IPS-11a (cell line): ENCODE data around the gene NAALAD2.
"Not testable (repeated sequence)": the region's sequence is repeated elsewhere in the genome, so short reads cannot be mapped to it uniquely, and the experiment has no call there.

Source experiments
- H3K4me3 ChIP-seq: one replicate; pipeline ENCODE4 v1.5.1; 2013; ENCODE audit warnings: low read depth, low read length, control low read depth

Gene NAALAD2

DNA sequence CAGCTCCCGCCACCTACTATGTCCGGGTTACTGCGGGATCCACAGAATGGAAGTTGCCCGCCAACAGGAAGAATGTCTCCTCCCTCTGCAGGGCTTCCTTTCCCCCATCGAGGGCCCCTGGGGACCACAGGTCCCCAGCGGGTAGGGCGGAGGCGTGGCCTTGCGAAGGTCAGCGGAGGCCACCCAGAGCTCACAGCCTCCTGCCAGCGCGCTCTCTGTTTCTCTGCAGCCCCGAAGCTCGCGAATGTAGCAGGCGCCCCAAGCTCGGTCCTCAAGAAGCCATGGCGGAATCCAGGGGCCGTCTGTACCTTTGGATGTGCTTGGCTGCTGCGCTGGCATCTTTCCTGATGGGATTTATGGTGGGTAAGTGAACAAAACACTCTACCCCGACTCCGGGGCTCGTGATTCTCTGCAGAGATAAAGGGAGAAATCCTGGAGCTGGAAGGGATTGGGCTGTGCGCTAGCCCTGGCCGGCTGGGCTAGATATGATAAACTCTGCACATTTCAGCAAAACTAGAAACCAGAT is at the start of gene NAALAD2:
Gene NAALAD2 (plus strand): TSS at position 186 of the 526 bp plus-strand sequence. CDS start 96 bp downstream, at position 282.
- peak within 1 kb of the TSS; percentile 72 for H3K4me3 ChIP-seq

DNA sequence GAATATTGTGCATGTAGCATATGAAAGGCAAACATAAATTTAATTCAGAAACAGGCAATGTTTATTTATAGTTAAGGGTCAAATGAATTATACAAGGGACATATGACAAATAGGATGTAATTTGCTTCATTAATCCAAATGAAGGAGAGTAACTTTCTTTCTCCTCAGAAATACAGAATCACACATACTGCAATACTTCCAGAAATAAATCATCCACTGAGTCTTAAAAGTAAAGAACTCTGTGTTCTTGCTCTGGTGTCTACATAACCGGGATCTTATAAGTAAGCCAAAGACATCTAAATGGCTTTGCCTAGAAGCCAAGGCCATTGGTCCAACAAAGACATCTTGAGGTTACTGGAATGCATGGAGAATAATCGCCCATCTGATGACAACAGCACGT is 48.8 kb upstream of the NAALAD2 start, which contains the start of gene UBTFL1:
Gene UBTFL1 (plus strand): TSS at position 301 of the 400 bp plus-strand sequence. CDS start 0 bp downstream, at position 301.
- H3K4me3 ChIP-seq = not testable (repeated sequence)

DNA sequence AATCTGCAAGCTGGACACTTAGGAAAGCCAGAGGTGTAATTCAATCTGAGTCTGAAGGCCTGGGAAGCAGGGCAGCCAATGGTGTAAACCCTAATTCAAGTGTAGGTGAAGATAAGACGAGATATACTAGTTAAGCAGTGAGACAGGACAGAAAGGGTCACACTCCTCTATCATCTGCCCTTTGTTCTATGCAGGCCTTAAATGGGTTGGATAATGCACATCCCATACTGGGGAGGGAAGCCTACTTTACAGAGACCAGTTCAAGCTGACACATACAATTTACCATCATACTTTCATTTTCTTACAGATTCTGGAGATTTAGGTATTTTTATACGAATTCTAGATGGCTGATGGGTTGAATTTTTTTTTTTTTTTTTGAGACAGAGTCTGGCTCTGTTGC is 45.7 kb upstream of the NAALAD2 start:
- H3K4me3 ChIP-seq = not testable (repeated sequence)

DNA sequence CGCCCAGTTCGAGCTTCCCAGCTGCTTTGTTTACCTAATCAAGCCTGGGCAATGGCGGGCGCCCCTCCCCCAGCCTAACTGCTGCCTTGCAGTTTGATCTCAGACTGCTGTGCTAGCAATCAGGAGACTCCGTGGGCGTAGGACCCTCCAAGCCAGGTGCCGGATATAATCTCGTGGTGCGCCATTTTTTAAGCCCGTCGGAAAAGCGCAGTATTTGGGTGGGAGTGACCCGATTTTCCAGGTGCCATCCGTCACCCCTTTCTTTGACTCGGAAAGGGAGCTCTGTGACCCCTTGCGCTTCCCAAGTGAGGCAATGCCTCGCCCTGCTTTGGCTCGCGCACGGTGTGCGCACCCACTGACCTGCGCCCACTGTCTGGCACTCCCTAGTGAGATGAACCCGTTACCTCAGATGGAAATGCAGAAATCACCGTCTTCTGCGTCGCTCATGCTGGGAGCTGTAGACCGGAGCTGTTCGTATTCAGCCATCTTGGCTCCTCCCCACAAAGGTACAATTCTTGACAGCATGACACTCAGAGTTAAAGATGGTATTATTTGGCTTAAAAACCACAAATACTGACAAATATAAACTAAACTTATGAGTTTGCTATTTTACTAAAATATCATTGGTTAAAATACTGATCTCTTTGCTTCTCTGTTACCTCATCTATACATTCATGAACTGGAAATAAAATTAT is 39.1 kb upstream of the NAALAD2 start:
- not testable (repeated sequence) for H3K4me3 ChIP-seq

DNA sequence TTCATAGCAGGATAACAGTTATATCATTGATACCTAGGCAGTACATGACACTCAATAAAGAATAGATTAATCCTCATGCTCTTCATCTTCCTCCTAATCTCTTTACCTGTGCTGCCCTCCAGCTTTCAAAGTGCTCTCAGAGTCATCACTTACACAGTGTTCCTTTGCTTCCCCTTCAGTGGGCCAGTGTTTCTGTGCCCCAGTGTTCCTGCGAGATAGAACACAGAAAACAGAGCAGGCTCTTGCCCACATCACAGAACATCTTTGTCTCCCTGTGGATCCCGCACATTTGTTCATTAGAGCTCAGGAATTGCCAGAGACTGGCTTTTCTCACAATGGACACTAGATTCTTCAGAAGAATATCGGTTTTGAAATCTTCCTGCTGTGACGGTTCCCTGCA is 36.2 kb upstream of the NAALAD2 start:
- not testable (repeated sequence) for H3K4me3 ChIP-seq

DNA sequence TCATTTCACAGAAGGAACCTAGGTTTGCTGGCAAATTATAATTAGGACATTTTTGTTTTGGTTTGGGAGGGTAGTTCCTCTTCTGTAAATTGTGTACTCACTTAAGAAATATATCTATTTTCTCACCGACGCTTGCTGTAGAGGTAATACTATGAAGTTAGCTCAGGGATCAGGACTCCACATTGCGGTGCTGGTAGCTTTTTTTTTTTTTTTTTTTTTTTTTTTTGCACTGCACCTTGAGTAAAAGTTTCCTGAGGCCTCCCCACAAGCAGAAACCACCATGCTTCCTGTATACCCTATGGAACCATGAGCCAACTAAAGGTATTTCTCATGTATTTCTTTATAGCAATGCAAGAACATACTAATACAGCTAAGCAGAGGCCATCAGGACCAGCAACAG is 34.0 kb upstream of the NAALAD2 start:
- no peak overlapping the region for H3K4me3 ChIP-seq

DNA sequence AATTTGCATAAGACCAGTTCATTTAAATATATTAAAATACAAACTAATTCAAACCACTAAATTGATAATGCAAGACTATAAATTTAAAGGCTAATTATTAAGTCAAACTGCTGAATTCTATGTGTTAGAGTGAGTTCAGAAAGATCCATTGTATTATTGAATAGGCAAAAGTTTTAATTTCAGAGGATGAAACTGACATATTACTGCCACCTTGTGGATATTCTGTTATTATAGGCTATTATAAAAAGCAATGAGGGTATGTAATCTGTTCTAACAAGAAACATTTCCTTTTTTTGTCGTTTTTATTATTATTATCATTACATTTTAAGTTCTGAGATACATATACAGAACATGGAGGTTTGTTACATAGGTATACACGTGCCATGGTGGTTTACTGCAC is 20.9 kb upstream of the NAALAD2 start:
- H3K4me3 ChIP-seq = no peak overlapping the region

DNA sequence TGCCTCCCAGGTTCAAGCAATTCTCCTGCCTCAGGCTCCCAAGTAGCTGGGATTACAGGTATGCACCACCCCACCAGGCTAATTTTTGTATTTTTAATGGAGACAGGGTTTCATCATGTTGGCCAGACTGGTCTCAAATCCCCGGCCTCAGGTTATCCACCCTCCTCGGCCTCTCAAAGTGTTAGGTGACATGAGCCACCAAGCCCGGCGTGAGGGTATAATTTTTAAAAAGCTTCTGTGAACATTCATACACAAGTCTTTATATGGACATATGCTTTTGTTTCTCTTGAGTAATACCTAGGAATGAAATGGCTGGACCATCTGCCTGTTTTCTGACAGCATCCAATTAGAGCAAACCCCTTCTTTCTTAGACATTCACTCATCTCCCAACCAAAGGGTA is 14.3 kb upstream of the NAALAD2 start:
- no peak overlapping the region for H3K4me3 ChIP-seq

DNA sequence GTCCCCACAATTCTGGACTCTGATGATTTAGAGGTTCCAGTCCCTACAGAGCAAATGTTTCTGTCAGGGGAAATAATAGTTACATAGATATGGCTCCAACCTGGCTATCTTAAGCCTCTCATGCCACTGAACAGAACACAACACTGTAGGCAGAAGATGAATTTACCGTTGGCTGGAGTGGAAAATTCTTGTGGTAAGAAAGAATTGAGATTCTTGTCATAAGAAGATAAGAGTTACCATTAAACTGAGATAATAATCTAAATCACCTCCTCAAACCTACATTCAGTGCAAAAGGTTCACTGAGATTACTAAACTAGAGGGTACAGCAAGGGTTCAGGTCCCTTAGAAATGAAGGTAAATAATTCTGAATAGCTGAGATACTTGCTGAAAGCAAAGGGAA is 10.1 kb upstream of the NAALAD2 start:
- H3K4me3 ChIP-seq = no peak overlapping the region

DNA sequence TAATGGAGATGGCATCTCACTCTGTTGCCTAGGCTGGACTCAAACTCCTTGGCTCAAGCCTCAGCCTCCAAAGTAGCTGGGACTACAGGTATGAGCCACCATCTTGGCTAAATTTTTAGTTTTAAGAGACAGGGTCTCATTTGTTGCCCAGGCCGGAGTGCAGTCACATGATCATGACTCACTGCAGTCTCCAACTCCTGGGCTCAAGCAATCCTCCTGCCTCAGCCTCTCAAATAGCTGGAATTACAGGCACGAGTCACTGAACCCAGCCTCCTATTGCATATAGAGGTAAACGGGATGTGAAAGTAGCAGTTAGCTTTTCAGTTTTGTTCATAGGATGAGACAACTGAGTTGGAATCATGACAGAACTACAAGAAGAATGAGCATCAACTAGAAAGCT is 9.5 kb upstream of the NAALAD2 start:
- H3K4me3 ChIP-seq = no peak overlapping the region

DNA sequence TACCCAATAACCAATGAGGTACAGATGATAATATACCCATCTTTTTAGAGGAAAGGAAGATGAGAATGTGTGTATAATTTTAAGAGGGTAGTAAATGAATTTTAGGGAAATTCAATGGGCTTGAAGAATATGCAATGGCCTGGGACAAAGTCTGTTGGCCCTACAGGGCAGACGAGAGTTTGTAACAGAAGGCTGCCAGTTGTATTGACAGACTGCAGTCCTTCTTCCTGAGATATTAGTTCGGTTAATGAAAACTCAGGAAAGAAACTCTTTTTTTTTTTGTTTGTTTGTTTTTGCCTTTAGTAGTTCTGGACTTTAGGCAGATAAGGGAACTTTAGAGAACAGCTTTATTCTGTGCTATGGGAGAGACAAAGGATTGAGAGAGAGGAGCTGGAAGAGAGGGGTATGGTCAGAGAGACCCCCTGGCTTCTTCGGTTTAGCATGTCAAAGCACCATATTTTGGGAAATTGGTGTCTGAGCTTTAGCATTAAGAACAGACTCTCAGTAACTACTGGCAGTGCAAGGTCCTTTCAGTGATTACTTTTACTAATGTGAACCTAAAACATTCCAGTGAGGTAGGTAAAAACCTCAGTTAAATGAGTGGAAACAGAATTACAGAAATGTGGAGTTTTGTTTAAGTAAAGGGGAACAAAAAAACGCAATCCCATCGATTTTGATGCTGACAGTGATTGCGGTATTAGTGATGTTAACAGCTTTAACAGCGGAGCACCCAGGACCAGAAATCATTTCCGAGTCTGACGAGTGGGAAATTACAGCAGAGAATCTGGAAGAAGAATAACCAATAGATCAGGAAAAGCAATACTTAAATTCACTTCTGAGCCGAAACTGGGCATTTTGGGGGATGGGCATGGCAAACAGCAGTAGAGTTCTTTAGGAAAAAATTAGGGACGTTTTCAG is 644 bp upstream of the NAALAD2 start:
- peak overlapping the region; percentile 72 for H3K4me3 ChIP-seq

DNA sequence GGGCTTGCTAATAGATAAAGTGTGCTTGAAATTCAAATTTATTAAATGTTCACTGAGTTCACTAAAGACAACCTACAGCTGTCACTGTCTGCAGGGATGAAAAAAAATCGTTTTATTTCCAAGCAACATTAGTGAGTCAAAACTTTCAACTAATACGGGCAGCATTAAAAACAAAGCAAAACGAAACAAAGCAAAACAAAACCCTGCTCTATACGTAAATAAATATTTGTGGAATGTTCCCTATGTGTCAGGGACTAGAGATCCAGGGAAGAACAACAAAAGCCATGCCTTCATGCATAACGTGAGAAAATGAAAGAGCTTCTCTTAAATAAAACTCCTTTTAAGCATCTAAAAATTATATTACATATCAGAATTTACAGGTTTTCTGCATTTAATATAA is 553 bp downstream of the NAALAD2 start:
- H3K4me3 ChIP-seq = peak overlapping the region; percentile 72

DNA sequence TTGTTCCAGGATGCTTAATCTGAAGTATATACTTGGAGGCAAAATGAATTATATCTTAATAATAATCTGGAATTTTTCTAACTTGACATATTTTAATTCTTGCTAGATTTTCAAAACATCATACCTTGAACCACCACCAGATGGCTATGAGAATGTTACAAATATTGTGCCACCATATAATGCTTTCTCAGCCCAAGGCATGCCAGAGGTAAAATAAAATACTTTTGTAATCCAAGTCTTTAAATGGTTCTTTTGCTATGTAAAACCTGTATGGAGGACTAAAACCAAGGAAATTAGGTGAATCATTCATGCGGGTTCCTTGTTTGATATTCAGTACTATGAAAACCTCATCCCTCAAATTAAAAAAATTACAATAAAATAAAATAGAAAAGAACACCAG is 14.4 kb downstream of the NAALAD2 start:
- H3K4me3 ChIP-seq = no peak overlapping the region

DNA sequence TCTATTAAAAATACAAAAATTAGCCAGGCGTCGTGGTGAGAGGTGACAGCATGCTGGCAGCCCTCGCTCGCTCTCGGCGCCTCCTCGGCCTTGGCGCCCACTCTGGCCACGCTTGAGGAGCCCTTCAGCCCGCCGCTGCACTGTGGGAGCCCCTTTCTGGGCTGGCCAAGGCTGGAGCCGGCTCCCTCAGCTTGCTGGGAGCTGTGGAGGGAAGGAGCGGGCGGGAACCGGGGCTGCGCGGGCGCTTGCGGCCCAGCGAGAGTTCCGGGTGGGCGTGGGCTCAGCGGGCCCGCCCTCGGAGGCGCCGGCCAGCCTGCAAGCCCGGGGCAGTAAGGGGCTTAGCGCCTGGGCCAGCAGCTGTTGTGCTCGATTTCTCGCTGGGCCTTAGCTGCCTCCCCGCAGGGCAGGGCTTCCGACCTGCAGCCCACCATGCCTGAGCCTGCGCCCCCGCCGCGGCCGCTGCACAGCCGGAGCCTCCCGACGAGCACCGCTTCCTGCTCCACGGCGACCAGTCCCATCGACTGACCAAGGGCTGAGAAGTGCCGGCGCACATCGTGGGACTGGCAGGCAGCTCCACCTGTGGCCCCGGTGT is 32.6 kb downstream of the NAALAD2 start:
- not testable (repeated sequence) for H3K4me3 ChIP-seq

DNA sequence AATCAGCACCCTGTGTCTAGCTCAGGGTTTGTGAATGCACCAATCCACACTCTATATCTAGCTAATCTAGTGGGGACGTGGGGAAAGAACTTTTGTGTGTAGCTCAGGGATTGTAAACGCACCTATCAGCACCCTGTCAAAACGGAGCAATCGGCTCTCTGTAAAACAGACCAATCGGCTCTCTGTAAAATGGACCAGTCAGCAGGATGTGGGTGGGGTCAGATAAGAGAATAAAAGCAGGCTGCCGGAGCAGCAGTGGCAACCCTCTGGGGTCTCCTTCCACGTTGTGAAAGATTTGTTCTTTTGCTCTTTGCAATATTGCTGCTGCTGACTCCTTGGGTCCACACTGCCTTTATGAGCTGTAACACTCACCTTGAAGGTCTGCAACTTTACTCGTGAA is 33.2 kb downstream of the NAALAD2 start:
- H3K4me3 ChIP-seq = not testable (repeated sequence)

DNA sequence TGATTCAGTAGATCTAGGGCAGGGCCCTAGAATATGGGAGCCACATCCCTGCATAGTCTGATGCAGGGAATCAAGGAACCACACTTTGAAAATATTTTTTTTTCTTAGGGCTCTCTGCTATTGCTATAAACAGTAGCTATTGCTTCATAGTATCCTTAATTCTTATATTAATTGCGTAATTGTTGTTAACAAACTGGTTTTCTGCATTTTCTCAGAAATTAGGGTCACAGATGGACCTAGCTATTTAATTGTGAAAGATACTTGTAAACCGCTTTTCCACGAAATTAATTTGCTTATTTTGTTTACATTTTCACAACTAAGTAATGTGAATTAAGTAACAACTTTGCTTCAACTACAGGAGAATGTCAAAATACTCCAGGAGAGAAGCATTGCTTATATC is 34.1 kb downstream of the NAALAD2 start:
- H3K4me3 ChIP-seq = no peak overlapping the region

DNA sequence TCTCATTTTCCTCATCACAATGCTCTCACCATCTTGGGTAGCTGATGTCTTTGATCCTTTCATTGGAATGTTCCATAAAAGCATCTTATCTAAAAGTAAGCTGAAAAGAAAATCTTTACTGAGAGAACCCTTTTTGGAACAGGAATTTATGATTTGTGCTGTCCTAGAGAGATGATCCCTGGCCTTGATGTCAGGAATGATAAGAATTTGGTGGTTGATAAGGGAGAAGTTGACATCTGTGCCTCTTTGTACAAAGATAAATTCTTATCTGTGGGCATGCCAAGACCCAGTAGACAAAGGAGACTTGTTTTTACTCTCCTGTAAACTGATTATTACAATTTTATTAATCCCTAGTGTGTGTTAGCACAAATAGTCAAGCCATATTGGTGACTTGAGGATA is 36.9 kb downstream of the NAALAD2 start:
- H3K4me3 ChIP-seq = no peak overlapping the region

DNA sequence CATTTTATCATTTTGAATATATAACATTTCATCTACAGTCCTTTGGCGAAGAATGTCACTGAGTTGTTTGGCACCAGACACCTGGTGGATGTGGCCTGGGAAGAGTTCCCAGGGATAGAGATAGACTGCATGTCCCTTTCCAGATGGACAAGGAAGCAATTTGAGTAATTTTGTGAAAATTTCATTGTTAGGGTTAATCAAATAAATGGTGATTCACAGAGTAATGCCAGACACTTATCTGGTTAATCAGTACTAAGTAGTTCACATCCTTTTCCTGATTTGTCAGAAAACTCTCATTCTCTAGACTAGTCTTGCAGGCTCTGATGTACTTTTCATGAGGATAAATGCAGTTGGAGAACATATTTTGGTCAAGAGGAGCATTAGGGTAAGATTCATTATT is 41.6 kb downstream of the NAALAD2 start:
- H3K4me3 ChIP-seq = no peak overlapping the region

DNA sequence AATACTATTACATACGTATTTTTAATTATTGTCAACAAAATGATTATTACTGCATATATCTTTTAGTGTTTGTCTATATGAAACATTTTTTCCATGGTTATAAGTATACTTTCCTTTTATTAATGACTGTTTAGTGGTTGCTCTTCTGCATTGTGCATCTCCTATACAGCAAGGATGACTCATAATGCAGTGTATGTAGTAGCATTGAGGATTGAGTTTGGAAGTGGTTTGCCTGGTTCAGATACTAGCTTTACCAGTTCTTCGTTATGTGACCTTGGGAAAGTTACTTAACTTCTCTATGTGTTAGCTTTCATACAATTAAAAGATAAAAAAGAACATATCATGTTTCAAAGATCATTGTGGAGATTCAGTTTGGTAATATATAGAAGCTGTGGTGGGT is 44.3 kb downstream of the NAALAD2 start:
- no peak overlapping the region for H3K4me3 ChIP-seq

DNA sequence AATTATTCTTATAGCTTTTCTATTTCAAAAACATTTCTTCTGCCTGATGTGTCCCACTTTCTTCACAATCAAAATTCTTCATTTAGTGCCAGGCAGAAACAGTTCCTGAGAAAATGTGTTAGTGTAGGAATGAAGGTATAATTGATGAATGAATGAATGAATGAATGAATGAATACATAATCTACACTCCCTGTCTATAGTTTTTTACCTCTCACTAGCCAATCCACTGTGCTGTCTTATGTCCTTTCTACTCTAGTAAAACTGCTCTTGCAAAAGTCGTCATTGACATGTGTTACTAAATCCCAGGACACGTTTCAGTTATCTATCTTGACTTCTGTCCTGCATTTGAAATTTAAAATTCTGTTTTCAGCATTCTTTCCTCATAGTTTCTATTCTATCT is 45.5 kb downstream of the NAALAD2 start:
- no peak overlapping the region for H3K4me3 ChIP-seq

DNA sequence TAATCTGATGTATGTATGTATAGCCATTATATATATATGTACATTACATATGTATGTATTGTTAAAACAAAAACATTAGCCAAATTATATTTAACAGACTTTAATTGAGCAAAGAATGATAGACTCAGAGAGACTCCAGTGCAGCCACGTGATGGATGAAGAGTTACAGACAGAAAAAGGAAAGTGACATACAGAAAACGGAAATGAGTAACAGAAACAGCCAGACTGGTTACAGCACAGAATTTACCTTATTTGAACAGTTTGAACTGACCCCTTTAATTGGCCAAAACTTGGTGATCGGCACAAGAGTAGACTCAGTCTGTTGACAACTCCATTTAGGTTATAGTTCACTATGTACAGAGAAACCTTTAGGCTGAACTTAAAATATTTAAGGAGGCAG is 53.4 kb downstream of the NAALAD2 start:
- no peak overlapping the region for H3K4me3 ChIP-seq

DNA sequence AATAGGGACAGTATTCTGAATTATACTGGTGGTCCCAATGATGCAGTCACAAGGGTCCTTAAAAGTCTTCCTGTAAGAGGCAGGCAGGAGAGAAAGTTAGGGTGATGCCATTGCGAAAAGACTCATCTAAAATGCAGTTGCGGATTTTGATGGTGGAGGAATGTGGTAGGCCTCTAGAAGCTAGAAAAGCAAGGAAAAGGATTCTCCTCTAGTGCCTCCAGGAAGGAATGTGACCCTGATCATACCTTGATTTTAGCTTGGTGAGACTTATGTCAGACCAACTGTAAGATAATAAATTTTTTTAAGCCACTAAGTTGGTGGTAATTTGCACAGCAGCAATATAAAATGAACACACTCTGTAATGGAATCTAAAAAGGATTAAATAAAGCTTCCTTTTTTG is 54.5 kb downstream of the NAALAD2 start:
- H3K4me3 ChIP-seq = no peak overlapping the region
